ENCODE data around the gene ISYNA1. TPM values are rescaled to one million over a fixed set of nuclear protein-coding genes. Genes with fewer than 3 reads are reported as not detected.

ISYNA1 gene
- 10 to 100 TPM in 1 of 2 donors, 1 to 10 TPM in 1; 8.0 to 41.9 TPM for total RNA-seq
- polyA plus RNA-seq: 10 to 100 TPM in 1 of 2 donors, 1 to 10 TPM in 1; 4.7 to 12.1 TPM

DNA sequence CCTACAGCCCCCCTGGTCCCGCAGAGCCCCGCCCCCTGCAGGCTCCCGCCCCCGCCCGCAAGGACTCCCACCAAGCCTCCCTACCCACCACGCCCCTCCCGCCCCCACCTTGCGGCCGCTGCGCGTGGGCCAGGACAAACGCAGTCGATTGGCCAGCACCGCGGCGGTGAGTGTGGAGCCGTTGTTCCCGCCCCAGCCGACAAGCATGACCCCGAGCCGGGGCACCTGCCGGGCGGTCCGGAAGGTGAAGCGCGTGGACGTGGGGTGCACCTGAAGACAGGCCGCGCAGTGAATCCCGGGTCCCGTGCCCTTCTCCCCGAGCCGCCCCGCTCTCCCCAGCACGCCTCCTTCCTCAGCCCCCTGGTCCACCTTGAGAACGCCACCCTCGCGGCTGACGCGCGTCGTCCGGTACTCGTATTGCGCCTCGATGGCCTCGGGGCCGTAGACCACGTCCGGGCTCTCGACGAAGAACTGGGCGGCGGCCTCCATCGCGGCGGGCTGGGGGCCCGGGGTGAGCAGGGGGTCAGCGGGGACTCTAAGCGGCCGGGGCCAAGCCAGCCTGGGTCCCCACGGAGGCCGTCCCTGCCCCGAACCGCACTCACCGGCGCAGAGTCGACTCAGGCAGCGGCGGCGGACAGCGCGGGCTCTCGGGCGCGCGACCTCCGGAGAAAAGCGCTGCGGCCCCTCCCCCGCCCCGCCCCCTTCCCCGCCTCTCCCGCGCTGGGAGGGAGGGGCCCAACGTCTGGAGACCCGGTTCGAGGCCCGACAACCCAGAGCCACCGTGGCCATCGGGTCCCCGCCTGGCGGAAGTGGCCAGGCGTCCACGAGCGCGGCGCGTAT lies at the start of gene ISYNA1:
Gene ISYNA1 (minus strand): TSS at position 643 of the 840 bp plus-strand sequence. CDS start 154 bp downstream, at position 489.
- peak; percentile 68 for DNase-seq (ENCODE audit: low spot score)
- TF ChIP-seq FOXA1 (IDR thresholded peaks at IDR 0.05) (no peak), EGR1 (IDR thresholded peaks at IDR 0.05; ENCODE audit: low read depth in 2 of 2) (no peak), FOXA2 (IDR thresholded peaks at IDR 0.05) (no peak), JUND (IDR thresholded peaks at IDR 0.05) (no peak)
- WGBS: 3% methylated on average over 99 of the region's 99 CpGs
- Histone ChIP-seq H3K9ac (ENCODE audit: low read depth in 1 of 2, low read length in 2 of 2) (no peak within 1 kb of the TSS), H3K36me3 (ENCODE audit: control insufficient read depth in 4 of 4, insufficient read depth in 3 of 4, low read depth in 1 of 4, low read length in 3 of 4) (no peaks in the 10 kb centered on the region), H3K9me3 (ENCODE audit: control insufficient read depth in 4 of 4, low read length in 3 of 4) (no peaks in the 10 kb centered on the region), H3K27ac (ENCODE audit: low read depth in 1 of 2, low read length in 2 of 2) (peak within 1 kb of the TSS; percentile 71 to 79), H3K4me3 (ENCODE audit: low read depth in 1 of 3, low read length in 3 of 3) (peak within 1 kb of the TSS in 2 of 3 donors; percentile 37 to 48), H3K27me3 (ENCODE audit: control insufficient read depth in 4 of 4, insufficient read depth in 4 of 4, low read length in 3 of 4) (no peaks in the 10 kb centered on the region), H3K4me1 (ENCODE audit: control insufficient read depth in 4 of 4, insufficient read depth in 4 of 4, low read length in 3 of 4) (peaks cover 3 to 31% (median 13%) of the 10 kb centered on the region in 4 donors)

GRCh38 chr19:18486746-18487145 lies 48.8 kb upstream of the ISYNA1 start:
- no peaks in the 10 kb centered on the region for H3K36me3 ChIP-seq (ENCODE audit: control insufficient read depth in 4 of 4, insufficient read depth in 3 of 4, low read depth in 1 of 4, low read length in 3 of 4)
- H3K9me3 ChIP-seq (ENCODE audit: control insufficient read depth in 4 of 4, low read length in 3 of 4): no peaks in the 10 kb centered on the region
- 90% methylated on average over 8 of the region's 8 CpGs for WGBS
- no peak for DNase-seq (ENCODE audit: low spot score)
- no peak for TF ChIP-seq ZBTB33 (IDR thresholded peaks at IDR 0.05)
- no peak for TF ChIP-seq HNF4G (IDR thresholded peaks at IDR 0.05)
- no peak for TF ChIP-seq HNF4A (conservative IDR thresholded peaks at IDR 0.05)
- TF ChIP-seq RXRA (IDR thresholded peaks at IDR 0.05): no peak
- TF ChIP-seq, protein P1, sequence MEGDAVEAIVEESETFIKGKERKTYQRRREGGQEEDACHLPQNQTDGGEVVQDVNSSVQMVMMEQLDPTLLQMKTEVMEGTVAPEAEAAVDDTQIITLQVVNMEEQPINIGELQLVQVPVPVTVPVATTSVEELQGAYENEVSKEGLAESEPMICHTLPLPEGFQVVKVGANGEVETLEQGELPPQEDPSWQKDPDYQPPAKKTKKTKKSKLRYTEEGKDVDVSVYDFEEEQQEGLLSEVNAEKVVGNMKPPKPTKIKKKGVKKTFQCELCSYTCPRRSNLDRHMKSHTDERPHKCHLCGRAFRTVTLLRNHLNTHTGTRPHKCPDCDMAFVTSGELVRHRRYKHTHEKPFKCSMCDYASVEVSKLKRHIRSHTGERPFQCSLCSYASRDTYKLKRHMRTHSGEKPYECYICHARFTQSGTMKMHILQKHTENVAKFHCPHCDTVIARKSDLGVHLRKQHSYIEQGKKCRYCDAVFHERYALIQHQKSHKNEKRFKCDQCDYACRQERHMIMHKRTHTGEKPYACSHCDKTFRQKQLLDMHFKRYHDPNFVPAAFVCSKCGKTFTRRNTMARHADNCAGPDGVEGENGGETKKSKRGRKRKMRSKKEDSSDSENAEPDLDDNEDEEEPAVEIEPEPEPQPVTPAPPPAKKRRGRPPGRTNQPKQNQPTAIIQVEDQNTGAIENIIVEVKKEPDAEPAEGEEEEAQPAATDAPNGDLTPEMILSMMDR (IDR thresholded peaks at IDR 0.05; ENCODE audit: low read depth, low read length, missing input control): no peak
- TF ChIP-seq EGR1 (IDR thresholded peaks at IDR 0.05; ENCODE audit: low read depth in 2 of 2): no peak
- no peak for TF ChIP-seq JUND (IDR thresholded peaks at IDR 0.05)
- TF ChIP-seq REST (IDR thresholded peaks at IDR 0.05): no peak
- TF ChIP-seq, protein P2, sequence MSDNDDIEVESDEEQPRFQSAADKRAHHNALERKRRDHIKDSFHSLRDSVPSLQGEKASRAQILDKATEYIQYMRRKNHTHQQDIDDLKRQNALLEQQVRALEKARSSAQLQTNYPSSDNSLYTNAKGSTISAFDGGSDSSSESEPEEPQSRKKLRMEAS (IDR thresholded peaks at IDR 0.05): no peak
- no peak for TF ChIP-seq RAD21 (IDR thresholded peaks at IDR 0.05)
- no peak overlapping the region for H3K9ac ChIP-seq (ENCODE audit: low read depth in 1 of 2, low read length in 2 of 2)
- no peak overlapping the region for H3K4me3 ChIP-seq (ENCODE audit: low read depth in 1 of 3, low read length in 3 of 3)
- H3K27me3 ChIP-seq (ENCODE audit: control insufficient read depth in 4 of 4, insufficient read depth in 4 of 4, low read length in 3 of 4): no peaks in the 10 kb centered on the region
- no peak overlapping the region for H3K27ac ChIP-seq (ENCODE audit: low read depth in 1 of 2, low read length in 2 of 2)
- H3K4me1 ChIP-seq (ENCODE audit: control insufficient read depth in 4 of 4, insufficient read depth in 4 of 4, low read length in 3 of 4): peaks cover 5 to 60% (median 38%) of the 10 kb centered on the region in 4 donors

Data from liver (tissue), 9 donors.